ENCODE results near the gene SMG6.
"Not testable (repeated sequence)": the region's sequence is repeated elsewhere in the genome, so short reads cannot be mapped to it uniquely, and the experiment has no call there.

The SMG6 gene

GRCh38 chr17:2144701-2145100 is 158.9 kb downstream of the SMG6 start:
- no peak for DNase-seq (ENCODE audit: low spot score)

DNA sequence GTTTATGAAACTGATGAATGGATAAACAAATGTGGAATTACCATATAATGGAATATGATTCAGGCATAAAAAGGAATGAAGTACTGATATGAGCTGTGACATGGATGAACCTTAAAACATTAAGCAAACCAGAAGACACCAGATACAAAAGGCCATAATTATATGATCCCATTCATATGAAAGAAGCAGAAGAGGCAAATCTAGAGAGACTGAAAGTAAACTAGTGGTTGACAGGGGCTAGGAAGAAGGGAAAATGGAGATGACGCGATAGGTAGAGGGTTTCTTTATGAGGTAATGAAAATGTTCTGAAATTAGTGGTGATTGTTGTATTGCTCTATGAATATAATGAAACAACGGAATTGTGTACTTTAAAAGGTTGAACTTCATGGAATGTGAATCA is 160.3 kb downstream of the SMG6 start:
- DNase-seq (ENCODE audit: low spot score): no peak

- not testable (repeated sequence) for DNase-seq (ENCODE audit: low spot score)
These were observed 160.9 kb downstream of the SMG6 start for GRCh38 chr17:2142682-2143081.

DNA sequence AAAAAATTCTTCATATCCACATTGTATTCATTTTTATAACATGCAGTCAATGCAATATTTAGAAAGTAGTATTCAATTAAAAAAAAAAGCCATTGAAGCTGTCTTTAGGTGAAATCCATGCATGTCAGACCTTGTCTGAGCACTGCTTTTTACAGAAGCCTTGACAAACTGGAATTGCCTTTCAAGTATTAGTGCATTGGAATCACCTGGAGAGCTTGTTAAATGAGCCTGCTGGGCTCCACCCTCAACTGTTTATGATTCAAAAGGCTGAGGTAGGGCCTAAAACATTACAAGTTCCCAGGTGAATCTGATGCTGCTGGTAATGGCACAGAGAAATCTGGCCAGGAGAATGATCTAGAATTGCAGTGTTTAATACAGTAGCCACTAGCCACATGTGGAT is 162.9 kb downstream of the SMG6 start:
- DNase-seq (ENCODE audit: low spot score): no peak

- DNase-seq (ENCODE audit: low spot score): no peak
These were observed 164.8 kb downstream of the SMG6 start for GRCh38 chr17:2138761-2139160.

DNA sequence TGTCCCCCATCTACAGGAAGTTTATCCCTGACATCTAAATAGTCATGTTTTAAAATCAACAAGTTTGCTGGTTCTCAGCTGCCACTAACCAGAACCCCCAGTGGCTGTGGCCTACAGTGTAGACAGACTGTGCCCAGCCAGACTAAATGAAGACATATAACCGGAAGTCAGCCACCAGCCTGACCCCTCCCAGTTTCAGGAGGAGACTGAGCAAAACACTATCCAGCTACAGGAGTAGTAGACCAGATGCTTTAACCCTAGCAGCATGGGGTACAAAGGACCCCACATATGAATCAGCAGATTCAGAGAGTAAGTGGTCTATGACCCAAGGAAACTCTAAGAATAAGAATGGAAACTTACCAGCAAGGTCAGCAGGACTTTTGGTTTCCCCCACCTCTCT is 165.3 kb downstream of the SMG6 start:
- no peak for DNase-seq (ENCODE audit: low spot score)

- no peak for DNase-seq (ENCODE audit: low spot score)
These were observed 166.1 kb downstream of the SMG6 start for GRCh38 chr17:2137342-2138098.

DNA sequence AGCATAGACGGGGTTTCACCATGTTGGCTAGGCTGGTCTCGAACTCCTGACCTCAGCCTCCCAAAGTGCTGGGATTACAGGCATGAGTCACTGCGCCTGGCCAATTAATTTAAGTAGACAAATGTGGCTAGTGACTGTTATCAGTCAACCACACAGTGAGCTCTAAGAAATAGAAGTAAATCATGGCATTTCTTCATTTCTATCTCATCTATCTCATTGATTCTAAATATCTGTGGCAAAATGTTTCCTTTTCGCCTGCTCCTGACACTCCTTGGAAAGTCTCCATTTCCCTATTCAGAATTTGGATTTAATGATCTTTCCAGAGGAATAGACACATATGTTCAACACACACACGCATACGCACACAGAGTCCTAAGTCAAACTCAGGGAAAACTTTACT is 167.3 kb downstream of the SMG6 start:
- no peak for DNase-seq (ENCODE audit: low spot score)

- no peak for DNase-seq (ENCODE audit: low spot score)
These were observed 175.6 kb downstream of the SMG6 start for GRCh38 chr17:2128011-2128410.

GRCh38 chr17:2125013-2125535 is 178.5 kb downstream of the SMG6 start:
- DNase-seq (ENCODE audit: low spot score): no peak

DNA sequence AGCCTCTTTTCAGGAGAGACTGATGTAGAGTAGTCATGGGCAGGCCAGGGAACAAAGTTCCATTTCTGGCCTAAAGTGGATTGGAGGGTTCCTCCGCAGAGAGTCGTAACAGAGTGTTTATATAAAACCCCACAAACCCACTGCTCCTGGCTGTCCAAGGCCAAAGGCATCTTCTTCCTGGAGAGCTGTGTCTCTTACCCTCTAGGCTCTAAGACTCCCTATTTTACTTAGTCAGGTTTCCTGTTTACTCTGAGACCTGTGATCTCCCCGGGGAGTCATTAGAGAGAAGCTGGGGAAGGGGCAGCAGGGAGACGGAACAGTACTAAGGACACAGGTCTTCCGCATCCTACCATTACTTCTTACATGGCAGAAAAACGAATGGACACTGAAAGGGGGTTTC is 179.2 kb downstream of the SMG6 start:
- DNase-seq (ENCODE audit: low spot score): no peak

DNA sequence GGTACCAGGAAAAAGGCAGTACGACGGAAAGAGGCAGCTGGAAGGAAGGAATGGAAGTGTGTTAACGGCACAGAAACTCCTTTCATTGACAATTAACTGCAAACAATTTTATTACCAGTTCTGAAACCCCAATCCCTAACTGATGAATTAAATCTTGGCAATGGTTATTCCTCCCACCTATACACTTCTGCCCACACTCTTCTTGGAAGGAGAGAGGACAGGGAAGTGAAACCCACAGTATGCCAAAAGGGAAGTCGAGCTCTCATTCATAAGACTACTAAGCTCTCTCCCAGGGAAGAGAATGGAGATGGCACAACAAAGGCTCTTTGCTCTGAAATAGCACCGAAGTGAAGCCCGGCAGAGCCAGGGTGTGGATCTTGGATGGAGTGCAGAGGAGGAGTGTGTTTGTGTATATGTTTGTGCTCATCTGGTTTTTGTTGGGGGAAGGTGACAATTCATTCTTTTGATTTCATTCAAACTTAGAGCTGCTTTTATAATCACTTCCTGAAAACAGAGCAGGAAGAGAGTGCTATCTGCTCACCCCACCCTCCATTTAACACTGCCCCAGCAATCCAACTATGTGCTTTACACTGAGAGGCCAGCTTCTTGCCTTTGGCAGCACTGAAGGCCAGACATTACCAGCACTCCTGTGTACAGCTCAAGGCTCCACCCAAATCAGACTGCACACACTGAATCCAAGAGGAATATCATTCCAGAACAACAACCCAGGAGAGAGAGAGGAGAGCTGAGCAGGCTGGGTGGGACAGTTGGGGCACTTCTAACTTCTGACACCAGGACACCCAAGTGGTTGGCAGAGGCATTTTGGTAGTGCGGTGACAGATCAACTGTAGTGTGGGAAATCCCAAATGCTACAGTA is 180.0 kb downstream of the SMG6 start:
- DNase-seq (ENCODE audit: low spot score): no peak

DNA sequence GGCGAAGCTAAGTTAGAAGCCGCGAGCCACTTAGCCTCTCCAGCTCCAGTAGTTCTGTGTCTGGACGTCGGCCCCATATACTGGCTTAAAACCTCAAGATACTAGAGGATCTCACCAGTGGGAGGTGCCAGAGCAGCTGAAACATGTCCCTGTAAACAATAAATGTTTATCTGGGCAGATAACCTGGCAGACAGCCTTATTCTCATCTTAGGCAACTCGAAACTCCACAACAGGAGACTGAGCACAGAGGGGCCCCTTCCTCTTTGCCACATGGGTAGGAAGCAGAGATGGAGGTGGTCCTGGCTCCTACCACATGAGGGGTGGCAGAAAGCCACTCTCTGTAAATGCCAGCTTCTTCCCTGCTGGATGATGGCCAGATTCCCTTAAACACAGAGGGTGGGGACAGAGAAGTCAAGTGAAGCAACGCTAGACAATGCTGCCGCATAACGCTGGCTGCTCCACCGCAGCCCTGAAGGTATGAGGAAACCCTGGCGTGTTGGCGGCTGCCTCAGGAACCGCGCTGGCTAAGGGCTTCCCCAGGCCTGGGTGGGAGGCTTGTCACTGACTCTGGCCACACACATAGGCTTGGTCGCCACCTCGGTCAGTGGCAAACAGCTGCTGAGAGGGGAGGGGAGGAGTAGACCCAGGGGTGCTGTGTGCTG is 180.8 kb downstream of the SMG6 start:
- DNase-seq (ENCODE audit: low spot score): no peak

DNA sequence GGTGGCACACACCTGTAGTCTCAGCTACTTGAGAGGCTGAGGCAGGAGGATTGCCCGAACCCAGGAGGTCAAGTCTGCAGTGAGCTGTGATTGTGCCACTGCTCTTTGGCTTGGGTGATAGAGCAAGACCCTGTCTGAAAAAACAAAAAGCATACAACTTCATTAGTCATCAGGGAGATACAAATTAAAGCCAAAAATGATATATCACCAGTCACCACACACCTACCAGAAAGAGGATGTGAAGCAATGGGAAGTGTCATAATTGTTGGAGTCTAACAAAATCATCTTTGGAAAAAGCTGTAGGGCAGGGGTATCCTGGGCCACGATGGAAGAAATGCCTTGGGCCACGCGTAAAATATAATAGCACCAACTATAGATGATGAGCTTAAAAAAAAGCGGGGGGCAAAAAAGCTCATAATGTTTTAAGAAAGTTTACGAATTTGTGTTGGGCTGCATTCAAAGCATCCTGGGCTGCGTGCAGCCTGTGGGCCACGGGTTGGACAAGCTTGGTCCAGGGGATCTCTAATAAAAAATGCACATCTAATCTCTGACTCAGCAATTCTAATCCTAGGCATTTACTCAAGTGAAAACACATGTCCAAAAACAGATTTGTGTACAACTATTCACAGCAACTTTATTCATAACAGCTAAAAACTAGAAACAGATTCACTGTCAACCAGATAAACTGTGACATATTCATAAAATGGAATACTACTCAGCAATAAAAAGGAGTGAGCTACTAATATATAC is 182.8 kb downstream of the SMG6 start:
- no peak for DNase-seq (ENCODE audit: low spot score)

- no peak for DNase-seq (ENCODE audit: low spot score)
These were observed 190.3 kb downstream of the SMG6 start for GRCh38 chr17:2113279-2113622.

DNA sequence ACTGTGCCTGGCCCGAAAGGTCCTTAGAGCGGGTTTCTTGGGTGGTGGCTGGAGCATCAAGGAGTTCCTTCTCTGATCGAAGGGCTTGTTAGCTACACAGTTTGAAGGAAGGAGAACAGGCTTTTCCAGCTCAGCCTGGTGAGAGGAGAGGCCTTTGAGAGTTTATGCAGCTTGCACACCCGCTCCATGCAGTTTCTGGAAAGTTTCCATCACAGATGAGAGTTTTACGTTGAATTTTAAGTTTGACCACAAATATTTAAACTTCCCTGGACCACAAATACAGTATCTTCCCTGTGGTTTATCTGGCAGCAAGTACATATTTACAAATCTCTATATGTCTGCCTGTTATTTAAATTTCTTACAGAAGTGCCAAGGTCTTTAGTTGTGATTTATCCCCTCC is 191.9 kb downstream of the SMG6 start:
- DNase-seq (ENCODE audit: low spot score): no peak

DNA sequence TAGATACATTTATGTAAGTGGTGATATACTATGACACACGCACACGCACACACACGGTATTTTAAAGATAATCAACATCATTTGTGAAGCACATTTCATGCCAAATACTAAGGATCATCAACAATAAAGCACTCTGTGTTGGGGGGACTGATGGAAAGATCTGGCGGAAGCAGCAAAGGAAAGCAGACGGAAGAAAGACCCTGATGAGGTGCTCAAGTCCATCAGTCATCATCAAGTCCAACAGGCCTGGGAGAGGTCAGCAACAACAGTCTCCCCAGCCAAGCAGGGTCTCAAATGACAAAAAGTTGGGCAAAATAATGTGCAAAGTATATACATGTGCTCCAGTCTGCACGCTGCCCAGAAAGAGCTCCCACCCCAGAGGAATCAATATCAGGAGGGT is 193.1 kb downstream of the SMG6 start:
- no peak for DNase-seq (ENCODE audit: low spot score)

- DNase-seq (ENCODE audit: low spot score): no peak
These were observed 195.4 kb downstream of the SMG6 start for GRCh38 chr17:2108170-2108569.

GRCh38 chr17:2107506-2107905 is 196.1 kb downstream of the SMG6 start:
- no peak for DNase-seq (ENCODE audit: low spot score)

- DNase-seq (ENCODE audit: low spot score): no peak
These were observed 196.5 kb downstream of the SMG6 start for GRCh38 chr17:2107050-2107449.

DNA sequence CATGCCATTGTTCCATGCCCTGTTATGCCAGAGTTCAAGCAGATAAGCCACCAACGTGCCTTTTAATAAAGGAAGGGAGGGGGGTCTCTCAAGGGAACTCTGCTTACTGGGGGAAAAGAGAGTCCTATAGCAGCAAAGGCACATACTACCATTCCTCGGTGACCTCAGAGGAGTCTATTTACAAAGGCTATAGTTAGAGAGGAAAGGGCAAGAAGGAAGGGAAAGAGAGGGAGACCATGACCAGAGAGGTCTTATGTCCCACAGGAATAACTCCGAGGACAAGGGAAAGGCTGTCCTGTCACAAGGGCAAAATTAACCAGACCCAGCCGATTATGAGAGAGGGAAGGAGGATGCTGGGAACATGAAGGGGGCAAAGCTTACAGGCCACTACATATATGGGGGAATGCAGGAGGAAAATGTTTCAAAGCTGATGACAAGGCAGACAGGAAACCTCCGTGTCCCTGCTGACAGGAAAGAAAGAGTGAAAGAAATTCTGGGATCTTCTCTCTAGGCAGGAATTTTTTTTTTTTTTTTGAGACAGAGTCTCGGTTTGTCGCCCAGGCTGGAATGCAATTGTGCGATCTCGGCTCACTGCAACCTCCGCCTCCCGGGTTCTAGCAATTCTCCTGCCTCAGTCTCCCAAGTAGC is 197.2 kb downstream of the SMG6 start:
- no peak for DNase-seq (ENCODE audit: low spot score)

GRCh38 chr17:2105663-2106062 is 197.9 kb downstream of the SMG6 start:
- no peak for DNase-seq (ENCODE audit: low spot score)
